ENCODE measurements around the gene MAP3K3. TPM values are rescaled to one million over a fixed set of nuclear protein-coding genes. Genes with fewer than 3 reads are reported as not detected.

Gene MAP3K3
- total and polyA plus RNA-seq, 2 experiments from 2014 or later: 6.1 to 24.6 TPM

DNA sequence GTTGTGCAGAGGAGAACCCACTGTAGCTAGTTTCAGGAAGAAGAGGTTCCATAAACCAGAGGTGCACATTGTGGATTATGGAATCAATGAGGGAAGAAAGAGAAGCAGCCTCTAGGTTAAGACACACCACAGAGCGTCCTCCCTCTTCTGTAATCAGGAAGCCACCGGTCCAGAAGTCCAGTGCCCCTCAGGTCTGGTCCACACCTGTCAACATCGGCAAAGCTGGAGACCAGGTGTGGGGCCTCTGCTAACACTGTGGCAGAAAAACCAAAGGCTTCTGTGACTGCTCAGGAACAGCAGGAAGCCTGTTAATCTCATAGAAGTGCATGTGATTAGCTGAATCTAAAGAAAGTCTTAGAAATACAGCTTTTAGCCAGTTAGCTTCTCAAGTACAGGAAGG is 54.4 kb downstream of the MAP3K3 start:
- no peaks in the 10 kb centered on the region for H3F3A ChIP-seq (replicated peaks; ENCODE audit: low read depth)
- Mint-ChIP-seq H3K27ac (no peak overlapping the region), H3K4me3 (no peak overlapping the region), H3K36me3 (ENCODE audit: low read depth) (no peaks in the 10 kb centered on the region), H3K27me3 (ENCODE audit: insufficient read depth, low read depth, poor library complexity) (no peaks in the 10 kb centered on the region), H3K9me3 (no peaks in the 10 kb centered on the region), H3K4me1 (peaks cover 42% of the 10 kb centered on the region)
- no peaks in the 10 kb centered on the region for H3K79me2 ChIP-seq (replicated peaks; ENCODE audit: insufficient read depth)
- H2AFZ ChIP-seq: no peak overlapping the region
- no peak overlapping the region for H3K4me3 ChIP-seq
- H4K20me1 ChIP-seq (replicated peaks; ENCODE audit: insufficient read depth): peaks cover 3% of the 10 kb centered on the region; the same call in 1 of the 2 replicates
- DNase-seq (ENCODE audit: low spot score) (no peak), ATAC-seq (no peak)
- H3K4me1 ChIP-seq (ENCODE audit: insufficient read depth): peaks cover 39% of the 10 kb centered on the region
- H3K27ac ChIP-seq (ENCODE audit: low read depth): no peak overlapping the region
- H3K9me2 ChIP-seq (ENCODE audit: insufficient read depth): no peaks in the 10 kb centered on the region
- H3K36me3 ChIP-seq (ENCODE audit: insufficient read depth): no peaks in the 10 kb centered on the region
- TF ChIP-seq, protein P1, sequence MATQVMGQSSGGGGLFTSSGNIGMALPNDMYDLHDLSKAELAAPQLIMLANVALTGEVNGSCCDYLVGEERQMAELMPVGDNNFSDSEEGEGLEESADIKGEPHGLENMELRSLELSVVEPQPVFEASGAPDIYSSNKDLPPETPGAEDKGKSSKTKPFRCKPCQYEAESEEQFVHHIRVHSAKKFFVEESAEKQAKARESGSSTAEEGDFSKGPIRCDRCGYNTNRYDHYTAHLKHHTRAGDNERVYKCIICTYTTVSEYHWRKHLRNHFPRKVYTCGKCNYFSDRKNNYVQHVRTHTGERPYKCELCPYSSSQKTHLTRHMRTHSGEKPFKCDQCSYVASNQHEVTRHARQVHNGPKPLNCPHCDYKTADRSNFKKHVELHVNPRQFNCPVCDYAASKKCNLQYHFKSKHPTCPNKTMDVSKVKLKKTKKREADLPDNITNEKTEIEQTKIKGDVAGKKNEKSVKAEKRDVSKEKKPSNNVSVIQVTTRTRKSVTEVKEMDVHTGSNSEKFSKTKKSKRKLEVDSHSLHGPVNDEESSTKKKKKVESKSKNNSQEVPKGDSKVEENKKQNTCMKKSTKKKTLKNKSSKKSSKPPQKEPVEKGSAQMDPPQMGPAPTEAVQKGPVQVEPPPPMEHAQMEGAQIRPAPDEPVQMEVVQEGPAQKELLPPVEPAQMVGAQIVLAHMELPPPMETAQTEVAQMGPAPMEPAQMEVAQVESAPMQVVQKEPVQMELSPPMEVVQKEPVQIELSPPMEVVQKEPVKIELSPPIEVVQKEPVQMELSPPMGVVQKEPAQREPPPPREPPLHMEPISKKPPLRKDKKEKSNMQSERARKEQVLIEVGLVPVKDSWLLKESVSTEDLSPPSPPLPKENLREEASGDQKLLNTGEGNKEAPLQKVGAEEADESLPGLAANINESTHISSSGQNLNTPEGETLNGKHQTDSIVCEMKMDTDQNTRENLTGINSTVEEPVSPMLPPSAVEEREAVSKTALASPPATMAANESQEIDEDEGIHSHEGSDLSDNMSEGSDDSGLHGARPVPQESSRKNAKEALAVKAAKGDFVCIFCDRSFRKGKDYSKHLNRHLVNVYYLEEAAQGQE (IDR thresholded peaks at IDR 0.05; ENCODE audit: unreplicated experiment): no peak
- TF ChIP-seq ZNF114 (CRISPR knock-in tag; IDR thresholded peaks at IDR 0.05) (no peak), STAT1 (IDR thresholded peaks at IDR 0.05; ENCODE audit: unreplicated experiment) (no peak), CTCF (conservative IDR thresholded peaks at IDR 0.05; ENCODE audit: low read depth in 2 of 2) (no peak), ETS1 (IDR thresholded peaks at IDR 0.05) (no peak), EZH2 (IDR thresholded peaks at IDR 0.05; ENCODE audit: low read depth, unreplicated experiment) (no peak), CREB1 (CRISPR knock-in tag; IDR thresholded peaks at IDR 0.05; ENCODE audit: low read depth) (no peak), ZNF331 (CRISPR knock-in tag; IDR thresholded peaks at IDR 0.05; ENCODE audit: low read depth) (no peak), JUNB (IDR thresholded peaks at IDR 0.05; ENCODE audit: unreplicated experiment) (no peak), NANOG (IDR thresholded peaks at IDR 0.05; ENCODE audit: borderline replicate concordance) (no peak), EZH2phosphoT487 (IDR thresholded peaks at IDR 0.05; ENCODE audit: unreplicated experiment) (no peak), POLR2AphosphoS5 (IDR thresholded peaks at IDR 0.05; ENCODE audit: low read depth) (no peak)
- TF ChIP-seq, protein P2, sequence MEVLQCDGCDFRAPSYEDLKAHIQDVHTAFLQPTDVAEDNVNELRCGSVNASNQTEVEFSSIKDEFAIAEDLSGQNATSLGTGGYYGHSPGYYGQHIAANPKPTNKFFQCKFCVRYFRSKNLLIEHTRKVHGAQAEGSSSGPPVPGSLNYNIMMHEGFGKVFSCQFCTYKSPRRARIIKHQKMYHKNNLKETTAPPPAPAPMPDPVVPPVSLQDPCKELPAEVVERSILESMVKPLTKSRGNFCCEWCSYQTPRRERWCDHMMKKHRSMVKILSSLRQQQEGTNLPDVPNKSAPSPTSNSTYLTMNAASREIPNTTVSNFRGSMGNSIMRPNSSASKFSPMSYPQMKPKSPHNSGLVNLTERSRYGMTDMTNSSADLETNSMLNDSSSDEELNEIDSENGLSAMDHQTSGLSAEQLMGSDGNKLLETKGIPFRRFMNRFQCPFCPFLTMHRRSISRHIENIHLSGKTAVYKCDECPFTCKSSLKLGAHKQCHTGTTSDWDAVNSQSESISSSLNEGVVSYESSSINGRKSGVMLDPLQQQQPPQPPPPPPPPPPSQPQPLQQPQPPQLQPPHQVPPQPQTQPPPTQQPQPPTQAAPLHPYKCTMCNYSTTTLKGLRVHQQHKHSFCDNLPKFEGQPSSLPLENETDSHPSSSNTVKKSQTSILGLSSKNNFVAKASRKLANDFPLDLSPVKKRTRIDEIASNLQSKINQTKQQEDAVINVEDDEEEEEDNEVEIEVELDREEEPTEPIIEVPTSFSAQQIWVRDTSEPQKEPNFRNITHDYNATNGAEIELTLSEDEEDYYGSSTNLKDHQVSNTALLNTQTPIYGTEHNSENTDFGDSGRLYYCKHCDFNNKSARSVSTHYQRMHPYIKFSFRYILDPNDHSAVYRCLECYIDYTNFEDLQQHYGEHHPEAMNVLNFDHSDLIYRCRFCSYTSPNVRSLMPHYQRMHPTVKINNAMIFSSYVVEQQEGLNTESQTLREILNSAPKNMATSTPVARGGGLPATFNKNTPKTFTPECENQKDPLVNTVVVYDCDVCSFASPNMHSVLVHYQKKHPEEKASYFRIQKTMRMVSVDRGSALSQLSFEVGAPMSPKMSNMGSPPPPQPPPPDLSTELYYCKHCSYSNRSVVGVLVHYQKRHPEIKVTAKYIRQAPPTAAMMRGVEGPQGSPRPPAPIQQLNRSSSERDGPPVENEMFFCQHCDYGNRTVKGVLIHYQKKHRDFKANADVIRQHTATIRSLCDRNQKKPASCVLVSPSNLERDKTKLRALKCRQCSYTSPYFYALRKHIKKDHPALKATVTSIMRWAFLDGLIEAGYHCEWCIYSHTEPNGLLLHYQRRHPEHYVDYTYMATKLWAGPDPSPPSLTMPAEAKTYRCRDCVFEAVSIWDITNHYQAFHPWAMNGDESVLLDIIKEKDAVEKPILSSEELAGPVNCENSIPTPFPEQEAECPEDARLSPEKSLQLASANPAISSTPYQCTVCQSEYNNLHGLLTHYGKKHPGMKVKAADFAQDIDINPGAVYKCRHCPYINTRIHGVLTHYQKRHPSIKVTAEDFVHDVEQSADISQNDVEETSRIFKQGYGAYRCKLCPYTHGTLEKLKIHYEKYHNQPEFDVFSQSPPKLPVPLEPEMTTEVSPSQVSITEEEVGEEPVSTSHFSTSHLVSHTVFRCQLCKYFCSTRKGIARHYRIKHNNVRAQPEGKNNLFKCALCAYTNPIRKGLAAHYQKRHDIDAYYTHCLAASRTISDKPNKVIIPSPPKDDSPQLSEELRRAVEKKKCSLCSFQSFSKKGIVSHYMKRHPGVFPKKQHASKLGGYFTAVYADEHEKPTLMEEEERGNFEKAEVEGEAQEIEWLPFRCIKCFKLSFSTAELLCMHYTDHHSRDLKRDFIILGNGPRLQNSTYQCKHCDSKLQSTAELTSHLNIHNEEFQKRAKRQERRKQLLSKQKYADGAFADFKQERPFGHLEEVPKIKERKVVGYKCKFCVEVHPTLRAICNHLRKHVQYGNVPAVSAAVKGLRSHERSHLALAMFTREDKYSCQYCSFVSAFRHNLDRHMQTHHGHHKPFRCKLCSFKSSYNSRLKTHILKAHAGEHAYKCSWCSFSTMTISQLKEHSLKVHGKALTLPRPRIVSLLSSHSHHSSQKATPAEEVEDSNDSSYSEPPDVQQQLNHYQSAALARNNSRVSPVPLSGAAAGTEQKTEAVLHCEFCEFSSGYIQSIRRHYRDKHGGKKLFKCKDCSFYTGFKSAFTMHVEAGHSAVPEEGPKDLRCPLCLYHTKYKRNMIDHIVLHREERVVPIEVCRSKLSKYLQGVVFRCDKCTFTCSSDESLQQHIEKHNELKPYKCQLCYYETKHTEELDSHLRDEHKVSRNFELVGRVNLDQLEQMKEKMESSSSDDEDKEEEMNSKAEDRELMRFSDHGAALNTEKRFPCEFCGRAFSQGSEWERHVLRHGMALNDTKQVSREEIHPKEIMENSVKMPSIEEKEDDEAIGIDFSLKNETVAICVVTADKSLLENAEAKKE (CRISPR knock-in tag; IDR thresholded peaks at IDR 0.05): no peak
- no peaks in the 10 kb centered on the region for H3K27me3 ChIP-seq (ENCODE audit: insufficient read depth)
- H3K4me2 ChIP-seq: no peak overlapping the region
